ENCODE measurements around the gene PTPRN2. TPM values are rescaled to one million over a fixed set of nuclear protein-coding genes. Genes with fewer than 3 reads are reported as not detected.
A peak's percentile ranks its signal among the peaks of the same experiment; 100 is the strongest.

Gene PTPRN2
- total and polyA plus RNA-seq, 2 of the 13 experiments (the other 11 are each of a cell fraction or from before 2014, with no cell fraction given): 2.5 to 24.2 TPM

DNA sequence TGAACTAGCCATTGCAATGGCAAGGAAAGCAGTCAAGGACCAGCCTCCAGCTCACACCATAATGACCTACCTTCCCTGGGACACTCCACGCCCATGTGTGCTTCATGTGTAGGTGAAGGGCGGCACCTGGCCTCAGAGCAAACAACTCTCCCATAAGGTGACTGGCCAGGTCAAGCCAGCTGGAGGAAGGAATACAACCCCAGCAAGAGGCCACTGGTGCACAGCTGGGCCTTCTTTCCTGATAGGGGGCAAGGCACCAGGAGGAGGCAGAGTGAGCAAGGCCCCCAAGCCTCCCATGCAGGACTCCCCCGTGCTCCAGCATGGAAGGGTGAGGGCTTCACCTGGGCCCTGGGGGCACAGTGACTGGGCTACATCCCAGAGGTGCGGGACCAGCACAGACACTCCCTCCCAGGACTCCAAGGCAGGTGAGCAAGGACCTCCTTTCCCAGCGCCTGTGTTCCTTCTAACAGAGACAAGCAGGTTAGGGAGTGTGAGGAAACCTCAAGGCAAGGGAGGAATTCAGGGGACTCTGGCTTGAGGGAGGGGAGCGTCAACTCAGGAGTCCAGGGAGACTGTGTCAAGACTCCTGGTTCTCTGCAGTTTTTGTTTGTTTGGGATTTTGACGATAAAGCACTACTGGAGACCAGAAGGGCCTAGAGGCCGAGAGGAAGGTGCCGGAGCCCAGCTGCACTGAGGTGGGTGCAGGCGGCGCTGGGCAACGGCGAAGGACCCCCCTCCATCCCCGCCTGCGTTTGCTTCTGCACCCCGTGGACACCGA, 1.7 kb downstream of the PTPRN2 start (continued):
- TF ChIP-seq, protein P1, sequence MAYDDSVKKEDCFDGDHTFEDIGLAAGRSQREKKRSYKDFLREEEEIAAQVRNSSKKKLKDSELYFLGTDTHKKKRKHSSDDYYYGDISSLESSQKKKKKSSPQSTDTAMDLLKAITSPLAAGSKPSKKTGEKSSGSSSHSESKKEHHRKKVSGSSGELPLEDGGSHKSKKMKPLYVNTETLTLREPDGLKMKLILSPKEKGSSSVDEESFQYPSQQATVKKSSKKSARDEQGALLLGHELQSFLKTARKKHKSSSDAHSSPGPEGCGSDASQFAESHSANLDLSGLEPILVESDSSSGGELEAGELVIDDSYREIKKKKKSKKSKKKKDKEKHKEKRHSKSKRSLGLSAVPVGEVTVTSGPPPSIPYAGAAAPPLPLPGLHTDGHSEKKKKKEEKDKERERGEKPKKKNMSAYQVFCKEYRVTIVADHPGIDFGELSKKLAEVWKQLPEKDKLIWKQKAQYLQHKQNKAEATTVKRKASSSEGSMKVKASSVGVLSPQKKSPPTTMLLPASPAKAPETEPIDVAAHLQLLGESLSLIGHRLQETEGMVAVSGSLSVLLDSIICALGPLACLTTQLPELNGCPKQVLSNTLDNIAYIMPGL (CRISPR knock-in tag; IDR thresholded peaks at IDR 0.05; ENCODE audit: borderline replicate concordance in 1 of 2, low read depth in 1 of 2): peak in 1 of 2 experiments; percentile 41; a peak in 2 of 4 replicates
- TF ChIP-seq MIER2 (CRISPR knock-in tag; IDR thresholded peaks at IDR 0.05) (peak; percentile 87), NFKB2 (CRISPR knock-in tag; IDR thresholded peaks at IDR 0.05; ENCODE audit: borderline replicate concordance) (0 out of 2 replicates have a peak, but pooled peaks have one; percentile 32), GATAD1 (CRISPR knock-in tag; IDR thresholded peaks at IDR 0.05) (peak; percentile 35; the same call in 1 of the 2 replicates), MLLT10 (CRISPR knock-in tag; IDR thresholded peaks at IDR 0.05) (no peak), ZBTB38 (CRISPR knock-in tag; IDR thresholded peaks at IDR 0.05) (0 out of 2 replicates have a peak, but pooled peaks have one; percentile 63), SIX1 (CRISPR knock-in tag; IDR thresholded peaks at IDR 0.05; ENCODE audit: borderline replicate concordance) (no peak), ELF3 (CRISPR knock-in tag; IDR thresholded peaks at IDR 0.05) (peak; percentile 55; the same call in 1 of the 2 replicates), ZNF781 (CRISPR knock-in tag; IDR thresholded peaks at IDR 0.05; ENCODE audit: borderline replicate concordance, not compliant biosample characterization) (peak; percentile 40), MED1 (CRISPR knock-in tag; IDR thresholded peaks at IDR 0.05) (peak; percentile 43; the same call in 1 of the 2 replicates), ZNF274 (CRISPR knock-in tag; IDR thresholded peaks at IDR 0.05) (0 out of 2 replicates have a peak, but pooled peaks have one; percentile 57)
- TF ChIP-seq, protein P2, sequence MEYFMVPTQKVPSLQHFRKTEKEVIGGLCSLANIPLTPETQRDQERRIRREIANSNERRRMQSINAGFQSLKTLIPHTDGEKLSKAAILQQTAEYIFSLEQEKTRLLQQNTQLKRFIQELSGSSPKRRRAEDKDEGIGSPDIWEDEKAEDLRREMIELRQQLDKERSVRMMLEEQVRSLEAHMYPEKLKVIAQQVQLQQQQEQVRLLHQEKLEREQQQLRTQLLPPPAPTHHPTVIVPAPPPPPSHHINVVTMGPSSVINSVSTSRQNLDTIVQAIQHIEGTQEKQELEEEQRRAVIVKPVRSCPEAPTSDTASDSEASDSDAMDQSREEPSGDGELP (IDR thresholded peaks at IDR 0.05; ENCODE audit: borderline replicate concordance, low read depth): peak; percentile 97
- TF ChIP-seq, protein P3, sequence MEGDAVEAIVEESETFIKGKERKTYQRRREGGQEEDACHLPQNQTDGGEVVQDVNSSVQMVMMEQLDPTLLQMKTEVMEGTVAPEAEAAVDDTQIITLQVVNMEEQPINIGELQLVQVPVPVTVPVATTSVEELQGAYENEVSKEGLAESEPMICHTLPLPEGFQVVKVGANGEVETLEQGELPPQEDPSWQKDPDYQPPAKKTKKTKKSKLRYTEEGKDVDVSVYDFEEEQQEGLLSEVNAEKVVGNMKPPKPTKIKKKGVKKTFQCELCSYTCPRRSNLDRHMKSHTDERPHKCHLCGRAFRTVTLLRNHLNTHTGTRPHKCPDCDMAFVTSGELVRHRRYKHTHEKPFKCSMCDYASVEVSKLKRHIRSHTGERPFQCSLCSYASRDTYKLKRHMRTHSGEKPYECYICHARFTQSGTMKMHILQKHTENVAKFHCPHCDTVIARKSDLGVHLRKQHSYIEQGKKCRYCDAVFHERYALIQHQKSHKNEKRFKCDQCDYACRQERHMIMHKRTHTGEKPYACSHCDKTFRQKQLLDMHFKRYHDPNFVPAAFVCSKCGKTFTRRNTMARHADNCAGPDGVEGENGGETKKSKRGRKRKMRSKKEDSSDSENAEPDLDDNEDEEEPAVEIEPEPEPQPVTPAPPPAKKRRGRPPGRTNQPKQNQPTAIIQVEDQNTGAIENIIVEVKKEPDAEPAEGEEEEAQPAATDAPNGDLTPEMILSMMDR (CRISPR knock-in tag; IDR thresholded peaks at IDR 0.05): peak; percentile 66
- TF ChIP-seq, protein P4, sequence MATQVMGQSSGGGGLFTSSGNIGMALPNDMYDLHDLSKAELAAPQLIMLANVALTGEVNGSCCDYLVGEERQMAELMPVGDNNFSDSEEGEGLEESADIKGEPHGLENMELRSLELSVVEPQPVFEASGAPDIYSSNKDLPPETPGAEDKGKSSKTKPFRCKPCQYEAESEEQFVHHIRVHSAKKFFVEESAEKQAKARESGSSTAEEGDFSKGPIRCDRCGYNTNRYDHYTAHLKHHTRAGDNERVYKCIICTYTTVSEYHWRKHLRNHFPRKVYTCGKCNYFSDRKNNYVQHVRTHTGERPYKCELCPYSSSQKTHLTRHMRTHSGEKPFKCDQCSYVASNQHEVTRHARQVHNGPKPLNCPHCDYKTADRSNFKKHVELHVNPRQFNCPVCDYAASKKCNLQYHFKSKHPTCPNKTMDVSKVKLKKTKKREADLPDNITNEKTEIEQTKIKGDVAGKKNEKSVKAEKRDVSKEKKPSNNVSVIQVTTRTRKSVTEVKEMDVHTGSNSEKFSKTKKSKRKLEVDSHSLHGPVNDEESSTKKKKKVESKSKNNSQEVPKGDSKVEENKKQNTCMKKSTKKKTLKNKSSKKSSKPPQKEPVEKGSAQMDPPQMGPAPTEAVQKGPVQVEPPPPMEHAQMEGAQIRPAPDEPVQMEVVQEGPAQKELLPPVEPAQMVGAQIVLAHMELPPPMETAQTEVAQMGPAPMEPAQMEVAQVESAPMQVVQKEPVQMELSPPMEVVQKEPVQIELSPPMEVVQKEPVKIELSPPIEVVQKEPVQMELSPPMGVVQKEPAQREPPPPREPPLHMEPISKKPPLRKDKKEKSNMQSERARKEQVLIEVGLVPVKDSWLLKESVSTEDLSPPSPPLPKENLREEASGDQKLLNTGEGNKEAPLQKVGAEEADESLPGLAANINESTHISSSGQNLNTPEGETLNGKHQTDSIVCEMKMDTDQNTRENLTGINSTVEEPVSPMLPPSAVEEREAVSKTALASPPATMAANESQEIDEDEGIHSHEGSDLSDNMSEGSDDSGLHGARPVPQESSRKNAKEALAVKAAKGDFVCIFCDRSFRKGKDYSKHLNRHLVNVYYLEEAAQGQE (IDR thresholded peaks at IDR 0.05; ENCODE audit: borderline replicate concordance in 1 of 2, low read depth in 1 of 2, low read length in 2 of 2): 0 out of 4 replicates have a peak, but pooled peaks of 1 of the 2 experiments have one; percentile 21
